C4-2B (cell line): ENCODE results near the gene SUN5.

ENCODE experiments used
- ZFX ChIP-seq: fragments of 450-650 bp; IDR thresholded peaks from 2 replicates; pipeline ENCODE4 v1.6.1; 2017
- TF ChIP-seq, protein P1 (sequence below): fragments of 450-650 bp; conservative IDR thresholded peaks from 2 replicates; pipeline ENCODE4 v1.5.1; 2017; ENCODE audit warnings: mild to moderate bottlenecking

DNA sequence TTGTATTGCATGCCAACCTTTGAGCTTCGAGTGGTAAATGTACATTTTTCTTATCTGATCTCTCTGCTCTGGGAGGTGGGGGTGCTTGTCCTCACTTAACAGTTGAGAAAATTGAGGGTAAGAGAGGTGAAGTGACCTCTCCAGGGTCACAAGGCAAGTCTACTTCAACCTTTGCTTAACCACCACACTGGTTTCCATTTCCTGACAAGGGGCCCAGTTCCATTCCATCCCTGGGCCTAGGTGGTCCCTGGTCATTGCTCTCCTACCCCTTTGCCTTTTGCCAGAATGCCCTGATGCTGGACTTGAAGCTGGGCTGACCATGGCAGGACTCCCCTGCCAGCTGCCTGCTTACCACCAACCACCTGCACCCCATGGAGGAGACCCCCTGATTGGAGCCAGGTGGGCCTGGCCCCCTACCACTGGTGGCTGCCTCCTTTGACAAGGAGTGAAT, 39.5 kb upstream of the SUN5 start:
- TF ChIP-seq, protein P1, sequence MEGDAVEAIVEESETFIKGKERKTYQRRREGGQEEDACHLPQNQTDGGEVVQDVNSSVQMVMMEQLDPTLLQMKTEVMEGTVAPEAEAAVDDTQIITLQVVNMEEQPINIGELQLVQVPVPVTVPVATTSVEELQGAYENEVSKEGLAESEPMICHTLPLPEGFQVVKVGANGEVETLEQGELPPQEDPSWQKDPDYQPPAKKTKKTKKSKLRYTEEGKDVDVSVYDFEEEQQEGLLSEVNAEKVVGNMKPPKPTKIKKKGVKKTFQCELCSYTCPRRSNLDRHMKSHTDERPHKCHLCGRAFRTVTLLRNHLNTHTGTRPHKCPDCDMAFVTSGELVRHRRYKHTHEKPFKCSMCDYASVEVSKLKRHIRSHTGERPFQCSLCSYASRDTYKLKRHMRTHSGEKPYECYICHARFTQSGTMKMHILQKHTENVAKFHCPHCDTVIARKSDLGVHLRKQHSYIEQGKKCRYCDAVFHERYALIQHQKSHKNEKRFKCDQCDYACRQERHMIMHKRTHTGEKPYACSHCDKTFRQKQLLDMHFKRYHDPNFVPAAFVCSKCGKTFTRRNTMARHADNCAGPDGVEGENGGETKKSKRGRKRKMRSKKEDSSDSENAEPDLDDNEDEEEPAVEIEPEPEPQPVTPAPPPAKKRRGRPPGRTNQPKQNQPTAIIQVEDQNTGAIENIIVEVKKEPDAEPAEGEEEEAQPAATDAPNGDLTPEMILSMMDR = no peak
- no peak for TF ChIP-seq ZFX
